Stomach (tissue), 9 donors: ENCODE data around the gene PRRT1B. TPM values are rescaled to one million over a fixed set of nuclear protein-coding genes. Genes with fewer than 3 reads are reported as not detected.
"Not testable (repeated sequence)": the region's sequence is repeated elsewhere in the genome, so short reads cannot be mapped to it uniquely, and the experiment has no call there.

Source experiments
- DNase-seq, 2 donors: peaks; one replicate each; pipeline versions ENCODE4 v3.0.0 to v3.0.0-alpha.2; 2013 to 2019
- H3K27ac ChIP-seq, 5 donors: fragments of 200-600 bp in 4 of 5; sonication (generic) in 4 of 5; one replicate each; pipeline ENCODE4 v1.5.1; 2013 to 2019; ENCODE audit warnings: mild to moderate bottlenecking in 1 of 5, moderate library complexity in 1 of 5
- H3K27me3 ChIP-seq, 3 donors: fragments of 200-600 bp; sonication (generic); one replicate each; pipeline ENCODE4 v1.5.1; 2017 to 2019; ENCODE audit warnings: mixed run types in 1 of 3
- H3K36me3 ChIP-seq, 4 donors: fragments of 200-600 bp; sonication (generic); 1 replicate in 3 of 4; 2 replicates in 1 of 4; pipeline ENCODE4 v1.5.1; 2016 to 2019
- H3K4me1 ChIP-seq, 4 donors: fragments of 200-600 bp; sonication (generic); one replicate each; pipeline ENCODE4 v1.5.1; 2016 to 2019
- H3K4me3 ChIP-seq, 4 donors: fragments of 200-600 bp; sonication (generic) in 3 of 4; one replicate each; pipeline ENCODE4 v1.5.1; 2016 to 2019; ENCODE audit warnings: mild to moderate bottlenecking in 1 of 4
- H3K9me3 ChIP-seq, 4 donors: fragments of 200-600 bp; sonication (generic); one replicate each; pipeline ENCODE4 v1.5.1; 2016 to 2019
- EP300 ChIP-seq: sonication (generic); formaldehyde crosslinking; IDR thresholded peaks from one replicate; pipeline ENCODE4 v1.6.1; 2017; ENCODE audit warnings: antibody characterized with exemption
- POLR2A ChIP-seq, 4 donors: fragments of 450-650 bp; IDR thresholded peaks; one replicate each; pipeline ENCODE4 v1.6.1; 2016; ENCODE audit warnings: antibody characterized with exemption in 4 of 4, control low read depth in 2 of 4, mild to moderate bottlenecking in 1 of 4, moderate library complexity in 1 of 4
- POLR2AphosphoS5 ChIP-seq, 3 donors: sonication (generic); formaldehyde crosslinking; IDR thresholded peaks; one replicate each; pipeline ENCODE4 v1.6.1; 2016; ENCODE audit warnings: antibody characterized with exemption in 3 of 3
- WGBS, 5 donors: extraction: QIAGEN DNeasy Blood & Tissue Kit in 3 of 5; methylation state at CpG; one replicate each; pipeline versions ENCODE4 v1.1.5 to v1.1.7; 2013 to 2018; 5-methylcytosine and 5-hydroxymethylcytosine counted together
- intact Hi-C: fragments of 100-400 bp; cut with DNase I; formaldehyde crosslinking; loops from one replicate; pipeline ENCODE4 v1.15.1; 2023; ENCODE audit warnings: low total_unique reads
- polyA plus RNA-seq, 3 donors: library from polyadenylated mRNA; stranded (reverse); fragments of 200-250 nt; gene quantifications; one replicate each; pipeline ENCODE4 v1.2.3, GENCODE V29; 2013
- total RNA-seq, 5 donors: library from RNA; depleted of rRNA; stranded (reverse); fragments of >200 nt; gene quantifications; one replicate each; pipeline versions ENCODE4 v1.1.0 to v1.2.3, GENCODE V29; 2014 to 2016
- TF ChIP-seq, protein P1 (sequence below), 7 experiments: fragments of 450-650 bp in 4 of 7; fragments of 200-600 bp in 3 of 7; sonication (generic) in 3 of 7; IDR thresholded peaks; one replicate each; pipeline ENCODE4 v1.5.1; 2016 to 2019; ENCODE audit warnings: antibody characterized with exemption in 7 of 7, control low read depth in 2 of 7, mild to moderate bottlenecking in 1 of 7
- donor health status: healthy with polysubstance abuse.
- donor health status: Bipolar disorder and iron deficiency.
- donor health status: healthy.

PRRT1B gene
- total and polyA plus RNA-seq, 8 donors: 0.48 to 10.9 (median 1.6) TPM; not detected in 2

DNA sequence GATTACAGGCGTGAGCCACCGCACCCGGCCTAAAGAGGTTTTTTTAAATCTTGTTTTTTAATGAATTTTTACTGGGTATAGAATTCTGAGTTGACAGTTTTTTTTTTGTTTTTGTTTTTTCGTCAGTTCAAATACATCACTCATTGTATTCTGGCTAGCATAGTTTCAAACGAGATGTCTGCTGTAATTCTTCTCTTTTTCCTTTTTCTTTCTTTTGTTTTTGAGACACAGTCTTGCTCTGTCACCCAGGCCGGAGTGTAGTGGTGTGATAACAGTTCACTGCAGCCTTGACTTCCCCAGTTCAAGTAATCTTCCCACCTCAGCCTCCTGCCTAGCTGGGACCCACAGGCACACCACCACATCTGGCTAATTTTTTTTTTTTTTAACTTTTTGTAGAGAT is 2.2 kb upstream of the PRRT1B start:
- intact Hi-C loops: no loop called here
- WGBS, 5 donors: 90 to 96% (median 93%) methylated on average over 6 of the region's 6 CpGs
- Histone ChIP-seq H3K4me1 (peaks cover 17 to 26% (median 22%) of the 10 kb centered on the region in 4 donors), H3K27ac (no peak overlapping the region), H3K4me3 (no peak overlapping the region), H3K9me3 (peaks cover 14 to 27% (median 26%) of the 10 kb centered on the region in 4 donors), H3K27me3 (peaks cover 0 to 40% (median 18%) of the 10 kb centered on the region in 3 donors), H3K36me3 (no peaks in the 10 kb centered on the region)
- TF ChIP-seq, protein P1, sequence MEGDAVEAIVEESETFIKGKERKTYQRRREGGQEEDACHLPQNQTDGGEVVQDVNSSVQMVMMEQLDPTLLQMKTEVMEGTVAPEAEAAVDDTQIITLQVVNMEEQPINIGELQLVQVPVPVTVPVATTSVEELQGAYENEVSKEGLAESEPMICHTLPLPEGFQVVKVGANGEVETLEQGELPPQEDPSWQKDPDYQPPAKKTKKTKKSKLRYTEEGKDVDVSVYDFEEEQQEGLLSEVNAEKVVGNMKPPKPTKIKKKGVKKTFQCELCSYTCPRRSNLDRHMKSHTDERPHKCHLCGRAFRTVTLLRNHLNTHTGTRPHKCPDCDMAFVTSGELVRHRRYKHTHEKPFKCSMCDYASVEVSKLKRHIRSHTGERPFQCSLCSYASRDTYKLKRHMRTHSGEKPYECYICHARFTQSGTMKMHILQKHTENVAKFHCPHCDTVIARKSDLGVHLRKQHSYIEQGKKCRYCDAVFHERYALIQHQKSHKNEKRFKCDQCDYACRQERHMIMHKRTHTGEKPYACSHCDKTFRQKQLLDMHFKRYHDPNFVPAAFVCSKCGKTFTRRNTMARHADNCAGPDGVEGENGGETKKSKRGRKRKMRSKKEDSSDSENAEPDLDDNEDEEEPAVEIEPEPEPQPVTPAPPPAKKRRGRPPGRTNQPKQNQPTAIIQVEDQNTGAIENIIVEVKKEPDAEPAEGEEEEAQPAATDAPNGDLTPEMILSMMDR (IDR thresholded peaks at IDR 0.05): no peak
- TF ChIP-seq POLR2A (IDR thresholded peaks at IDR 0.05) (no peak), EP300 (no peak), POLR2AphosphoS5 (IDR thresholded peaks at IDR 0.05) (no peak)
- no peak for DNase-seq

DNA sequence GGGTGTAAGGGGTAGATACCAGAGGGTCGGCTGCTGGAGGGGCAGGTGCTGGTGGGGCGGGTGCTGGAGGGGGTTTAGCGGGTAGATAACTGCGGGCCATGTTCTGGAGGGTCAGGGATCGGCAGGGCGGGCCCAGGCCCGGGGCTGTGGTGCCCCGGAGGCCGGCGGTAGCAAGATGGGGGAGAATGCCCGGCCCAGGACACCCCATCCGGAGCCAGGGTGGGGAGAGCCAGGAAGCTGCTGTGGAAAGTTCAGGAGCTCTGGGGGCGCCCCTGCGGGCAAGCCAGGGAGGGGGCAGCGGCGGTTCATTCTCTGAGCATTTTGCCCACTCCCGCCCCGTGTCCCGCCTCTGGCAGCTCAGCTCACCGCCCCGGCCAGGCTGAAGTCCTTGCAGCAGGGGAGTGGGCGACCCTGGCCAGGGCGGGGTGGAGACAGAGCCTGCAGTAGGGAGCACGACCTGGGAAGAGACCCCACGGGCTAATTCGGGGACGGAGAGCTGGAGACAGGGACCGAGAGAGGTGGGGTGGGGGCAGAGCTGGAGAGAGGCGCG is 538 bp downstream of the PRRT1B start:
- Histone ChIP-seq H3K4me1 (peaks cover 17 to 26% (median 22%) of the 10 kb centered on the region in 4 donors), H3K4me3 (peak overlapping the region; percentile 36 to 55 (median 40)), H3K27me3 (peaks cover 0 to 58% (median 18%) of the 10 kb centered on the region in 3 donors), H3K9me3 (peaks cover 14 to 27% (median 26%) of the 10 kb centered on the region in 4 donors), H3K27ac (peak overlapping the region; percentile 34 to 72 (median 66)), H3K36me3 (no peaks in the 10 kb centered on the region)
- DNase-seq: peak in 1 of 2 donors; percentile 46
- intact Hi-C loops: no loop called here
- 1 to 2% (median 1%) methylated on average over 23 to 30 of the region's 30 CpGs for WGBS, 5 donors
- TF ChIP-seq POLR2AphosphoS5 (IDR thresholded peaks at IDR 0.05) (no peak), EP300 (no peak), POLR2A (IDR thresholded peaks at IDR 0.05) (no peak)
- TF ChIP-seq, protein P1 (IDR thresholded peaks at IDR 0.05): no peak

DNA sequence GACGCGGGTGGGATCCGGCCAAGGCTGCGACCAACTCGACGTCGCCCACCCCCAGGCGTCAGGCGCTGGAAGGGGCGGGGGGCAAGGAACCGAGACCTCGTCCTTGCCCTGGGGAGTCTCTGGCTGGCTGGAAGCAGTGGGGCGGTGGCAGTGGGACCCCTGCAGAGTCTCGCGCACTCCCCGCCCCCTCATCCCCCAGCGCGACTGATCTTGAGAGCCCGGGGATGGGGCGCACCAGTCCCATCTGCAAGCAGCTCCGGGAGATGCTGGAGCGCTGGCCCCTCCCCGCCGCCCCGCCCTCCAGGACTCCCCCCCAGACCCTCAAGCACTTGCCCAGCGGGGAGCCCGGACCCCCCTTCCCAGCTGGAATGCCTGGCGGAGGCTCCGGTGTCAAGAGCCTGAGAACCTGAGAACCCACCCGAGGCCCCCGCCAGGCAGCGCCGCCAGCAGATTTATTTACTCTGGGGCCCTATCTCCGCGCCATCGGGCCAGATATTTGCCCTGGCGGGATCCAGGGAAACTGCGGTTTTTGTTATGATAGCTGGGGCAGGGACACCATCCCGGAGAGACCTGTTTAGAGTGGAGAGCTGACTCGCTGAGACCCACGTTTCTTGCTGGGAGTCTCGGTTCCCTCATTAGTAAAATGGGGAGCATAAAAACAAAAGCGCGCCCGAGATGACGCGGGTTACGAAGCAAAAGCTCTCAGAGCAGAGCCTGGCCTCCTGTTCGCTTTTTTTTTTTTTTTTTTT is 1.2 kb downstream of the PRRT1B start:
- H3K36me3 ChIP-seq: no peaks in the 10 kb centered on the region
- H3K4me3 ChIP-seq: peak overlapping the region; percentile 36 to 55 (median 40)
- TF ChIP-seq POLR2AphosphoS5 (IDR thresholded peaks at IDR 0.05) (no peak), POLR2A (IDR thresholded peaks at IDR 0.05) (no peak)
- TF ChIP-seq, protein P1 (IDR thresholded peaks at IDR 0.05): peak in 2 of 7 experiments; percentile 7 to 23
- peak overlapping the region; percentile 54 to 72 (median 66) for H3K27ac ChIP-seq
- DNase-seq: peak; percentile 63 to 74
- peaks cover 14 to 27% (median 26%) of the 10 kb centered on the region in 4 donors for H3K9me3 ChIP-seq
- H3K4me1 ChIP-seq: peaks cover 17 to 26% (median 22%) of the 10 kb centered on the region in 4 donors
- H3K27me3 ChIP-seq: peaks cover 0 to 59% (median 18%) of the 10 kb centered on the region in 3 donors
- 1 to 3% (median 2%) methylated on average over 28 to 49 of the region's 49 CpGs for WGBS, 5 donors
- intact Hi-C loops: no loop called here

DNA sequence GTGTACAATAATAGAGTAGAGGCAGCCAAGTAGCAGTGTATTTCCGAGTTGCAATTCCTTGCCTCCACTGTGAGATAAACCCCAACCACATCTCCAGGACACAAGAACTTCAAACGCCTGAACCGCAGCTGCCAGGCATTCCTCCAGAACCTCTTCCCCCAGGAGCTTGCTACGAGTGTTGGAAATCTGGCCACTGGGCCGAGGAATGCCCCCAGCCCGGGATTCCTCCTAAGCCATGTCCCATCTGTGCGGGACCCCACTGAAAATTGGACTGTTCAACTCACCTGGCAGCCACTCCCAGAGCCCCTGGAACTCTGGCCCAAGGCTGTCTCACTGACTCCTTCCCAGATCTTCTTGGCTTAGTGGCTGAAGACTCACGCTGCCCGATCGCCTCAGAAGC is 3.9 kb downstream of the PRRT1B start:
- Histone ChIP-seq H3K27me3 (peaks cover 0 to 80% (median 28%) of the 10 kb centered on the region in 3 donors), H3K4me1 (peaks cover 17 to 26% (median 22%) of the 10 kb centered on the region in 4 donors)
- 92 to 94% (median 93%) methylated on average over 10 of the region's 10 CpGs for WGBS, 5 donors

DNA sequence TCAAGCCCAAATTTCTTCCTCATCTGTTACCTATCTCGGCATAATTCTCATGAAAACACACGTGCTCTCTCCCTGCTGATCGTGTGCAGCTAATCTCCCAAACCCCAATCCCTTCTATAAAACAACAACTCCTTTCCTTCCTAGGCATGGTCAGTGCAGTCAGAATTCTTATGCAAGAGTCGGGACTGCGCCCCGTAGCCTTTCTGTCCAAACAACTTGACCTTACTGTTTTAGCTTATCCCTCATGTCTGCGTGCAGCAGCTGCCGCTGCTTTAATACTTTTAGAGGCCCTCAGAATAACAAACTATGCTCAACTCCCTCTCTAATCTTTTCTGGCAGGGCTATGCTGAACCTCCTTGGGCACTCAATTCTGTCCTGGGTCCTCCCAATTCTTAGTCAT is 5.1 kb downstream of the PRRT1B start:
- H3K4me1 ChIP-seq: peaks cover 12 to 19% (median 18%) of the 10 kb centered on the region in 4 donors
- intact Hi-C loops, H3K36me3 ChIP-seq, H3K9me3 ChIP-seq, H3K27ac ChIP-seq, H3K4me3 ChIP-seq, DNase-seq: not testable (repeated sequence)
- WGBS, 5 donors: 71 to 82% (median 75%) methylated on average over 8 of the region's 8 CpGs
- peaks cover 0 to 81% (median 34%) of the 10 kb centered on the region in 3 donors for H3K27me3 ChIP-seq

More for the DNA sequence above, 3.9 kb downstream of the PRRT1B start:
- H3K4me3 ChIP-seq, DNase-seq, H3K36me3 ChIP-seq, H3K27ac ChIP-seq, H3K9me3 ChIP-seq, intact Hi-C loops: not testable (repeated sequence)
